Suprapubic skin (tissue), 4 donors: ENCODE measurements around the gene WWC1.

Experiments
- CTCF ChIP-seq, 2 donors: fragments of 200-600 bp in 1 of 2; fragments of 450-650 bp in 1 of 2; sonication (generic) in 1 of 2; IDR thresholded peaks; one replicate each; pipeline ENCODE4 v1.5.1; 2016 to 2019; ENCODE audit warnings: antibody characterized with exemption in 2 of 2, mild to moderate bottlenecking in 1 of 2, moderate library complexity in 1 of 2
- EP300 ChIP-seq: sonication (generic); formaldehyde crosslinking; IDR thresholded peaks from one replicate; pipeline ENCODE4 v1.6.1; 2017; ENCODE audit warnings: antibody characterized with exemption
- POLR2A ChIP-seq, 2 donors: fragments of 450-650 bp; IDR thresholded peaks; one replicate each; pipeline ENCODE4 v1.6.1; 2017; ENCODE audit warnings: antibody characterized with exemption in 2 of 2, mild to moderate bottlenecking in 2 of 2, moderate library complexity in 2 of 2
- POLR2AphosphoS5 ChIP-seq, 3 donors: sonication (generic); formaldehyde crosslinking; IDR thresholded peaks; one replicate each; pipeline ENCODE4 v1.6.1; 2017; ENCODE audit warnings: antibody characterized with exemption in 3 of 3

GRCh38 chr5:168317096-168317520, 25.7 kb downstream of the WWC1 start:
- TF ChIP-seq POLR2AphosphoS5 (IDR thresholded peaks at IDR 0.05) (no peak), EP300 (no peak), CTCF (IDR thresholded peaks at IDR 0.05) (no peak), POLR2A (IDR thresholded peaks at IDR 0.05) (no peak)
